ENCODE results near the gene SPATA12.

SPATA12 gene

GRCh38 chr3:57060089-57060821 is at the start of gene SPATA12:
Gene SPATA12, plus strand, starts transcription at chr3:57060664. Its CDS starts 13,031 bp downstream, at chr3:57073695.
- peak; percentile 81 for DNase-seq (ENCODE audit: low spot score)

DNA sequence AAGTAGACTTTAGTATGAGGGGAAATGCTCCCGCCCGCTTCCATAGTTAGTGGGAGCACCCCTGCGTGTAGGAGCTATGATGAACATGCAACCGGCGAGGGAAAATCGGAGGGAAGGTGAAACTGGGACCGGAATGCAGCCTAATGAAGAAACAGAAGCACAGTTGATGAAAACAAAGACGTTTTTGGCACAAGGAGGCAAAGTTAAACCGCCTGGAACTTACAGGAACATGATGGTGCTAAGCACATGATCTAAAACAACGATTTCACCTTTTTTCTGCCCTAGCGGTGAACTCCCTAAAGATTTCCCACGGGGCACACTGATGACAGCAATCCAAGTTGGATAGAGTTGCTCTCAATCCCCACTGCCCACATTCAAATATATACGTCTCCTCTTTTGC is 49.4 kb upstream of the SPATA12 start:
- DNase-seq (ENCODE audit: low spot score): no peak

GRCh38 chr3:57012847-57013246 is 47.6 kb upstream of the SPATA12 start:
- DNase-seq (ENCODE audit: low spot score): no peak

DNA sequence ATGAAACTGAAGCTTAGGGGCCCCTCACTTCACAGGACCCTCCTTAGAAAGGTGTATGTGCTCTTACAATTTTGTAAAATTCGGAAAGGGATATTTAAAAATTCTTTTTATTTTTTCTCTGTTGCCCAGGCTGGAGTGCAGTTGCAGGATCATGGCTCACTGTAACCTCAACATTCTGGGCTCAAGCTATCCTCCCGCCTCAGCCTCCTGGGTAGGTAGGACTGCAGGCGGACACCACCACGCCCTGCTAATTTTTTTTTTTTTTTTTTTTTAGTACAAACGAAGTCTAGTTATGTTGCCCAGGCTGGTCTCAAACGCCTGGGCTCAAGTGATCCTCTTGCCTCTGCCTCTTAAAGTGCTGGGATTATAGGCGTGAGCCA is 45.1 kb upstream of the SPATA12 start:
- DNase-seq (ENCODE audit: low spot score): no peak

DNA sequence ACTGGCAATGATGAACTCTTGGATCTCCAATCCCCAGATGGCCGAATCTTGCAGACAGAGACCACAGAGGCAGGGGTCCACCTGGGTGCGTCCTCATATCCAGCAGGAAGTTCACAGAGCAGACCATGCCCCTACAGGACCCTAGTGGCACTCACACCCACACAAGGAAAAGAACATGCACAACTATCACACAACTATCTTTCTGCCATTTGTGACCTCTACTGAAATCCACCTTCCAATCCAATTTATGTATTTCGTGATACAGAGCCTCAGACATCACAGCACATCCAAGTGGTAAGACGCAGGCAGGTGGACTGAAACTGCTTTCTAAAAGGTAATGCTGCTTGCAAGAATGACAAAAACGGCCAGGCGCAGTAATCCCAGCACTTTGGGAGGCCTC is 44.6 kb upstream of the SPATA12 start:
- DNase-seq (ENCODE audit: low spot score): no peak

DNA sequence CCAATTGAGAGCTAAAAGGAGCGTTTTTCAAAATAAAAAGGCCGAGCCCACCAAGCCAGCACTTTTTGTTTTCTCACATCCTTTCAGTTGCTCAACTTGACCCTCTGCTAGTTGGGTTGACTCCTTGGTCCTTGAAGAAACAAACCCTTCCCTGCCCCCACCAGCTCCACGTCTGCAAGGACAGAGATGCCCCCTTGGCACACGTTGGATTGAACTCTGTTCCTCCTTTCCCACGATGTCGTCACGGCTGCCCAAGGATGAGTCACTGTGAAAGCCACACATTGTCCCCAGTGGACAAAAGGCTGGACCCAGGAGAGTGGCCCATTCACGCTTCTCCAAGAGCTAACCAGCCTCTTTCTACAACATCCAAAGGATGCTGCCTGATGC is 43.0 kb upstream of the SPATA12 start:
- peak; percentile 92 for DNase-seq (ENCODE audit: low spot score)

DNA sequence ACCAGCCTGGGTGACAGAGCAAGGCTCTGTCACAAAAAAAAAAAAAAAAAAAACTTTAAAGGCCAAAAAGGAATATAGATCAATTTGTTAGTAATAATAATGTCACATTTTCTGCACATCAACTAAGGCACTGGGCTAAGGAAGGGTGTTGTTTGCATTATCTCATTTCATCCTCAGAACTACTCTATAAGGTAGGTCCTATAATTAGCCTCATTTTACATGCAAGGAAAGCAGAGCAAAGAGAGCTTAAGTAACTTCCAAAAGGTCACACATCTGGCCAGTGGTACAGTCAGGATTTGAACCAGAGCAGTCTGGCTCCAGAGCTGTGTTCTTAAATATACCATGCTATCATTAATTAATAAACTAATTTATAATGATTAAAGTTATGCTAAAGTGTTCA is 42.2 kb upstream of the SPATA12 start:
- DNase-seq (ENCODE audit: low spot score): no peak

- no peak for DNase-seq (ENCODE audit: low spot score)
Measured at GRCh38 chr3:57019057-57019456, 41.4 kb upstream of the SPATA12 start.

GRCh38 chr3:57025237-57025636 is 35.2 kb upstream of the SPATA12 start:
- no peak for DNase-seq (ENCODE audit: low spot score)

GRCh38 chr3:57026944-57027343 is 33.5 kb upstream of the SPATA12 start:
- no peak for DNase-seq (ENCODE audit: low spot score)

- no peak for DNase-seq (ENCODE audit: low spot score)
Measured at GRCh38 chr3:57029383-57029782, 31.1 kb upstream of the SPATA12 start.

GRCh38 chr3:57029924-57030323 is 30.5 kb upstream of the SPATA12 start:
- DNase-seq (ENCODE audit: low spot score): no peak

DNA sequence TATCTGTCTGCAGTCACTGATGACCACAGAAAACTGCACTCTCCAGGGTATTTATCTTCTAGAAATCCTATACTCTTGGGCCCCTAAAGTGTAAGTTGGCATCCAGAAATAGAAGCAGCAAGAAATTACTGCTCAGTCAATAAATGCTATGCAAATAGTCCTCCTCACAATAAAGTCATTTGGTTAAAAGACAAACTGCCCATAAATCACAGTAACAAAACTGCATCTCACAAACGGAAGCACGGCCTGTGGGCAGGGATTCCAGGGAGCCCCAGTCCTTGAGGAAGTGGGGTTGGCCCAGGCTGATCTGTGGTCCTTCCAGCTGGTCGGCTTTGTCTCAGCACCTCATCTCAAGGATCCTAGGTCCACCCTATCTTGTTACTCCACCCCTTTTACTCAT is 29.7 kb upstream of the SPATA12 start:
- no peak for DNase-seq (ENCODE audit: low spot score)

DNA sequence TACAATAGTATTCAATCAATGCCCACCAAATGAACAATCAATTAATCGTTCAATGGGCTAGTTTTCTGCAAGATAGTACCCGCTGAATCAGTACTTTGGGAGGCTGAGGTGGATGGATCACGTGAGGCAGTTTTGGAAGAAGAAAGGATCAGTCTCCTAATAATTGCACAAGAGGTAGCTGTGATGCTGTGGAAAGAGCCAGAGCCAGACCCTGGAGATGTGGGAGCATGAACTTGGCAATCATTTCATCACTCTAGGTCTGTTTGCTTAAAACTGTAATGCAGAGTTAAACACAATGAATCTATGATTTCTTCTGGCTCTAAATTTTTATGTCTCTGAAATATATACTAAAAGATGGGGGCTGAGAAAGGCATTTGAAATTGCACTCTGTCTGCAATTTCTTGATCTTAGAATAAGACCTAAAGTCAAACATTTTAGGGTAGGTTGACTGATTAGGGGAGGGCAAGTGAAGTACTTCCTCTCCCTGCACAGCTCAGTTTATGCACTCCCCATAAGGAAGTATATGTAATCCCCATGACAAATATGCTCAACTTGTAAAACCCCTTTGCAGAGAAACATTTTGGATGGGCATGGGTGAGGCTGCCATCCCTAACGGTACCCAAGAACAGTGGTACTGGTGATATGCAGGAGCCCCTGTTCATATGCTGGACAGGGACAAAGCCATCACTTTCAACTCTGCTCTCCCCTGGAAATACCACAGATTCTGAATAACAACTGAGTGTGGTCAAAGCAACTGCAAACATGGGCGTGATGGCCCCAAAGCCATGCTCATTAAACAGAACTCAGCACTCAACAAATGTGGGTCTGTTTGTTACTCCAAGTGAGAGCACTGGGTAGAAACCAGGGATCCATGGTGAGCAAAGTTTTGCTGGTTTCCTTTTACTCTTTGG is 28.6 kb upstream of the SPATA12 start:
- no peak for DNase-seq (ENCODE audit: low spot score)

DNA sequence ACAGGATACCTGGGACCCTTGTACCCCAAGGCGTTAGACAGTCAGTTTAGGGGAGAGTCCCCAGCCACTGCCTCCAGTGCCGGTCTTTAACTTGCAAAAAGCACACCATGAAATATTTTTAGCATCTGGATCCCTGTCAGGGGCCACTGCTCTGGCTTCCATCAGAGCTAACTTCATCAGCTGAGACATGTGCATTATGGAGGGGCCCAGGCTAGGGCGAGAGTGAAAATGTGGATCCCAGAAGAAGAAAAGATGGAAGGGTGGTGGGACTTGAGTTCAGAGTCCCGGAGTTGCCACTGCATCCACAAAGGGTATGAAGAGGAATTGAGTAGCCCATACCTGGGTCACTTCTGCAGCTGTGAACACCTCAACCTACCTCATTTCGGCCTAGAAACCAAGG is 23.5 kb upstream of the SPATA12 start:
- DNase-seq (ENCODE audit: low spot score): no peak

DNA sequence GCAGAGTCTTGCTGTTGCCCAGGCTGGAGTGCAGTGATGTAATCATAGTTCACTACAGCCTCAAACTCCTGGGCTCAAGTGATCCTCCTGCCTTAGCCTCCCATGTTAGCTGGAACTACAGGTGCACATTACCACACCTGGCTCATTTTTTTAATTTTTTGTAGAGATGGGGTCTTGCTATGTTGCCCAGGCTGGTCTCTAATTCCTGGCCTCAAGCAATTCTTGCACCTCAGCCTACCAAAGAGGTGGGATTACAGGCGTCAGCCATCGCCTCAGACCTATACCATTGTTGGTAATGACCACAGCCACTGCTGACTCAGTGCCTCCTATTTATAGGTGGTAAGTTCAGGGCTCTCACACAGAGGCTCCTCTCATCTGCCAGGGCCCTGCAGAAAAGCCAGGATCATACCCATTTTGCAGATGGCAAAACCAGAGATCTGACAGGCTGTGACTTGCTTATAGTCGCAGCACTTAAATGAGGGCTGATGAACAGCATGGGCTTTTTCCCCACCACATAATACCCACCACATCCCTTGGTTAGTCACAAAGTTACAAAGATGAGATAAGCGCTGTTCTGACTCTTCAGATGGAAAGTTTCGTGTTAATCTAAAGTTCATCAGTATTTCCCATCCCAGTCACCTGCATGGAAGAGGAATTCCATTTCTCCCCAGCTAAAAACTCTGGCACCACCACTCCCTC is 21.8 kb upstream of the SPATA12 start:
- DNase-seq (ENCODE audit: low spot score): no peak

DNA sequence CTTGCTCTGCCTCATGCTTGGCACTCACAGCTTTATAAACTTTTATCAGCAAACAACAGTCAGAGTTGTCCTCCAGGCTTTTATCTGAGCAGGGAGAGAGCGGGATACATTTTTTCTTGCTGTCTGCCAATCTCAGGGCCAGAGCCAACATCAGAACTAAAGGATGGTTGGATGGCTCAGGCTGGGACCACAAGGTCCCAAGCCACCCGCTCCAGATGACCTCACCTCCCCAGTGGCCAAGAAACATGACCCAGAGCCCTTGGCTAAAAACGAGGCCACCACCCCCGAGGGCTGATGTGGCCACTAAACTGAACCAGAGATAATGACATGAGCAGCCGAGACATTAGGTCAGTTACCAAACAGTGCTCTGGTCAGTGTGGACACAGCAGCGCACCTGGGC is 18.8 kb upstream of the SPATA12 start:
- no peak for DNase-seq (ENCODE audit: low spot score)

- no peak for DNase-seq (ENCODE audit: low spot score)
Measured at GRCh38 chr3:57043518-57043917, 16.9 kb upstream of the SPATA12 start.

GRCh38 chr3:57046101-57046765 is 14.2 kb upstream of the SPATA12 start:
- DNase-seq (ENCODE audit: low spot score): no peak

GRCh38 chr3:57048052-57048671 is 12.3 kb upstream of the SPATA12 start:
- DNase-seq (ENCODE audit: low spot score): peak; percentile 69

DNA sequence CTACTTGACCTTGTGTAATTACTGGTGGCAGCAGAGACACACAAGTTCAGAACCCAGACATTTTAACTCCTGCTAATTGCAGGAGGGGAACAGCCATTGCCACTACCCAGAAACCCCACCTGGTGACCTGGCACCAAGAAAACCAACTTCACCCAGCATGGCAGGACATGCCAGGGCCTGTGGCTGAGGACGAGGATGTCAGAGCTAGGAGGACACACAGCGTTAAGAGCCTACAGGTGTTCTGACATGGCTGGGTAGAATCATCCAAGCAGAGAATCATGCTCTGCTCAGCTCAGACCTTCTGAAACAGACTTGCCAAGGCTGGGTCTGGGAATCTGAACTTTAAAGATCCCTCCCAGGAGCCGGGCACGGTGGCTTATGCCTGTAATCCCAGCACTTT is 11.7 kb upstream of the SPATA12 start:
- DNase-seq (ENCODE audit: low spot score): no peak

DNA sequence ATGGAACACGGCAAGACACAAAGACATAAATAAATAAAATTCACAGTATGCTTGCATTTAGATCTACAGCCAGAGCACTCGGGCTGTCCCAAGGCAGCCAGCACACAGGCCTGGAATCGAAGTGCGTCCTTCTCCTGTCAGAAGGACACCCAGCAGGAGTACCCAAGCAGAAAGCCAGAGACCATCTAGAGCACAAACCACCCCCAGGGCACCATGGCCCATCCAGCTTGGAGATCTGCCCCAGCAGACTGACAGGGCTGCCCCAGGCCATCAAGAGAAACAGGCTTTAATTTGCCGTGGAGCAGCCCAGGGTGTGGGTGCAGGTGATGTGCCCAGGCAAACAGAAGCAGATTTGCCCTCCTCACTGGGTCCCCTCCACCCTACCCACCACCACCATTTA is 7.8 kb upstream of the SPATA12 start:
- no peak for DNase-seq (ENCODE audit: low spot score)
